Measurements from ENCODE around the gene LRTM2.

The LRTM2 gene

DNA sequence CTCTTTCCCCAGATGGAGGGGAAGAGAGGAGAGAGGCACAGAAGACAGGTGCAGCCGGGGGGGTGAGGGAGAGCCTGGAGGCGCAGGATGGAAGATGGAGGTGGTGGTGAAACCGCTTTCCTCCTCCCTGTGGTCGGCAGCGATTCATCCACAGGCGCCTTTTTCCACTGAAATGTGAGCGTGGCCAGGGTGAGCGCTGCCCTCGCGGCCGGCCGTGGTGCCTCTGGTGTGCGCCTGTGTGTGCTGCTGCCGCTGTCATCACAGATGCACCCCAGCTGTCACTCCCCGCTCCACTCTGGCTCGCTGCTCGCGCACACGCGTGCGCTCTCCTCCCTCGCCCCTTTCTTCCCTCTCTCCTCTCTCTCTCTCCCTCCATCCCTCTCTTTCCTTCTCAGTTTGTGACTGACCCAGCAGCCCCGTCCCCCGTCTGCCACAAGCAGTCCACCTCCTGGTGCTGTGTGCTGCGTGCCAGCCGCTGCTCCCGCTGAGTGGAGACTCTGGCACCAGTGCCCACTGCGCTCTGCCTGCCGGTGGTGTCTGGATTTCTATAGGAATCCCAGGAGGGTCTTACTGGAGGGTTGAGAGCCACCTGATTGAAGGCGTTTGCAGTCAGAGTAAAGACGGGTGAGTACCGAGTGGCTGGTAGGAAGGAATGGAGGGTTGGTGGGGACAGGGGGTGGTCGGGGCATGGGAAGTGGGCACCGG is at the start of gene LRTM2:
LRTM2 (plus strand) TSS at position 375 of the 705 bp plus-strand sequence. CDS start 7,584 bp downstream, outside the sequence.
- DNase-seq: no peak

DNA sequence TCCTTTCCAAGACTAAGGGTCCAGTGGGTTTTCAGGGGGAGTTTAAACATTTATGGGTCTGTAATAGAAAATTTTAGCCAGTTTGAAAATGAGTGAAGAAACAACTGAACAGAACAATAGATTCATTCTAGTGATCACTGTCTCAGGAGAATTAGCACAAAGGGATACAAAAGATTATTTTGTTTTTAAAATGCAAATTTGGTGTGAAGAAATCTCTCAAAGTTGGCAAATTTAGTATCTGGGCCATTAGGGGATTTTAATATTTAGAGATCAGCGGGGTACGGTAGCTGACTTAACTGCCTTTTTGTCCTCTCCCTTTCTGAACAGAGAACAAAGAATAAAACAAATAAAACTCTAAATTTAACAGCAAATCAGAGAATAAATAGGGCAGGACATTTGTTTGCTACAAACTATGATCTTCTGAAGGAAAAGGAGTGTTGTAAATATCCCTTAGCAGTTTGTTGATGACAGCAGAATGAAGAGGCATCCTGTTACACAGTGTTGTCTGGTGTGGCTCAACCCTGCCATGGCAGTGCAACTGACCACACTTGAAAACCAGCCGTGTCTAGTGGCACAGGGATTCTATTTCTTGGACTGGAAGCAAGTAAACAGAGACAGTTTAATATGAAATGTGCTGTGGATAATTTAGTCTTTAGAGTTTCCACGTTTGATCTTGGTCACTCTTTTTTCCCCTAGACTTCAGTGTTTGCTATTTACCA is 46.3 kb upstream of the LRTM2 start:
- no peak for DNase-seq

DNA sequence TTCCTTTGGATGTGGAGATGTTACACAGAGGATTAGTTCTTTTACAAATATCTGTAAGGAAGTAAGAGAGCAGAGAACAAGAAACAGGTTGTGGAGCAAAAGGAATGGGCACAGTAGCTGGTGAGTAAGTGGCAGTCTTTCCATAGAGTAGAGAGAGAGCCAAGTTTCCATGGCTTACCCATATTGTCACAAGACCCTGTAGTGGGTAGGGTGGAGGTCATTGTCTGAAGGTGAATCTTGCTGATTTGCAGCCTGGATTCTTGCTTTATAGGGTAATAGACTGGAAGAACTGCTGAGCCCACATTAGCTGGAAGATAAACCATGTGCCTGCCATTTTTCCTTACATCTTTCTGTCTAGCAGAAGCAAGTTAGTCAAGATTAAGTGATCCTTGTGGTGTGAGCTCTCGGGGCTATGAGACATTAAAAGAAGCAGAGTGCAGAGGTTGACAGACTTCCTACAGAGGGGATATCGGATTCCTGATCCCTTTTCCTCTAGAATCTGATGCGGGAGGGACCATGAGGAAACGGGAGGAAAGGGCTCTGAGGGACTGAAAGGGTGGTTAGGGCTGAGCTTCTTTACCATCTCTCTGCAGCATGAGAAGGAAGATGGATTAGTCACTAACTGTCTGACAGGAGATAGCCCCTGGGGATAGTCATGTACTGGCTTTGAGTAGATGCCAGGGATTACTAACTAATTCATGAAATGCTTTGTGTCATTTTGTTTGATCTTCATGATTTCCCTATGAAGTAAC is 44.0 kb upstream of the LRTM2 start:
- no peak for DNase-seq

DNA sequence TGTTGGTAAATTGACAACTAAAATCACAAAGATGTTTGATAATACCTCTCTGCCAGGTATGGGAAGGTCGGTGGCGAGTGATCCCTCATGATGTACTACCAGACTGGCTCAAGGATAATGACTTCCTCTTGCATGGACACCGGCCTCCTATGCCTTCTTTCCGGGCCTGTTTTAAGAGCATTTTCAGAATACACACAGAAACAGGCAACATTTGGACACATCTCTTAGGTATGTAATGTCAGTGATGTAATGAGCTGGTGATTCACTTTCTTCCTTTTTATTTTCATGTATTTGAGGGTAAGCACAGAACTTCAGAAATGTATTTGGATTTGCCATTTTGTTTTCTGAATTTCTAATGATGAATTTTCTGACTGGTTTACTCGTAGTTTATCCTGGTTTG is 42.6 kb upstream of the LRTM2 start:
- DNase-seq: no peak

DNA sequence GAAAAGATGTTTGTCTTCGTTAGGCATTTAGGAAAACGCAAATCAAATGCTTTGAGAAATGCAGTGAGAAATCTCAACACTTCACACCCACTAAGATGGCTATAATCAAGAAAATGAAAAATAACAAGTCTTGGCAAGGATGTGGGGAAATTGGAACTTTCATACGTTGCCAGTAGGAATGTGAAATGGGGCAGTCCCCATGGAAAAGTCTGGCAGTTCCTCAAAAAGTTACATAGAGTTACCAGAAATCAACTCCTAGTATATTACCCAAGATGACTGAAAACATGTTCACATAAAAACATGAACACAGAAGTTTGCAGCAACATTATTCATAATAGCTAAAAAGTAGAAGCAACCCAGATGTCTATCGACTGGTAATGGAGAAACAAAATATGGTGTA is 41.5 kb upstream of the LRTM2 start:
- no peak for DNase-seq

DNA sequence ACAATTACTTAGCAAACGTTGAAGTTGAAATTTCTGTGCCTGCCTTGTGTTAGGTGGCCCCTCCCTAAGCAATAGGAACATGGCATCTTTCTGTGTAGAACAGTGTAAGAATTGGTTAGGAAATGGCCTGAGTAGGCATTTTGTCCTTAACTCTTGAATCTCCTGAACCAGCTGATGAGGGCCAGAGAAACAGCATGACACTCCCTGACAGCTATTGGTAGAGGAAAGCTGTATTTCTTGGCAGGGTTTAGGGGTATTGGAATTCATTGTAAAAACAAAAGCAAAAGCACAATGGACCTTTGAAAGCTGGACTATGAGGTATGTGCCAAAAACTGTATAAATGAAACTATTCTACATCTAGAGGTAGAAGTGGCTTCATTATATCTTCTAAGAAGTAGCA is 40.6 kb upstream of the LRTM2 start:
- DNase-seq: no peak

DNA sequence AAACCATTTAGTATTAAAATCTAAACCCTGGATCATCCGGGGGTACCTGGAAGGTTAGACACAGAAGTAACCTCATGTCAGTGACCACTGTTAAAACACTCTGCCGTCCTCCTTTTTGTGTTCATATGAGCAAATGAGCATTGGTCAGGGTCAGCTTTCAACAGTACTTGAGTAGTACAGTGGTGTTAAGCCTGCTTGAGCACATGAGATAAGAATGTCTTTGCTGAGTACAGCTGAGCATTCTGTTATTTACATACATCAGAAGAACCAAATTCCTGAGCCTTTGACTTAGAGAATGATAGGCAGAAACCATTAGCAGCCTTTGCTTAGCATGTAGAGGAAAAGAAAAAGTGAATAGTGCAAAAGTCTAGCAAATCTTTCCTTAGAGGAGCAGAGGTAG is 38.6 kb upstream of the LRTM2 start:
- DNase-seq: no peak

DNA sequence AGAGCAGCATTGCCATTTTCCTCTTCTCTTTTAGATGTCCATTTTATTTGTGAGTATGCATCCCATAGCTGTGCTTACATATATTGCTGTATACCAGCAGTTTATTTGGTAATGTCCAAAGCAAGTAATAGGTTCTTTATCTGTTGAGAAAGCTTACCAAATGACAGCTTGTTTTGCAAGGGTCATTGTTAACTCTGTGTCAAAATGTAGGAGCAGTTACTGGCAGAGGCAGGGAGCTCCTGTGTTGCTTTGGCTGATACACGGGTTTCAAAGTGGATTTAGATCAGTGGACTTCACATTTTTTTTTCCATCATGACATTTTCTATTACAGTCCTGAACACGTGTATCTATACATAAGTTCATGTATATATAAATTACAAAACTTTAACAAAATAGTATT is 38.1 kb upstream of the LRTM2 start:
- DNase-seq: no peak

DNA sequence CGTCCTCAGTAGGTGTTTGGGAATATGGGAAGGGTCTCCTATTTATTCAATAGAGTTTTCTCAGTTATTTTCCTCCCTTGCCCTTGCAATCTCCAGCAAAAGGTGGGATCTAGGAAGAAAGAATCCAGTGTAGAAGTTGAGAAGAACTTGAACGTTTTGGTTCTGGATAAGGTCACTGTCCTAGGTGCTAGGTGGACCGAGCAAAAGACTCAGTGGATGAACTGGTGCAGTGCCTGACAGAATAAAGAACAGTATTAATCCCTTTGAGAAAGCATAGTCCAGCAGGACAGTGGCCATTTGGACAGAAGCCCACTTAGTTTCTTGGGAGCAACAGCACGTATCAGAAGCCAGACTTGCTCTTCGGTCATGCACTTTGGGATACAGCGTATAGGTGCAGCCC is 32.7 kb upstream of the LRTM2 start:
- no peak for DNase-seq

DNA sequence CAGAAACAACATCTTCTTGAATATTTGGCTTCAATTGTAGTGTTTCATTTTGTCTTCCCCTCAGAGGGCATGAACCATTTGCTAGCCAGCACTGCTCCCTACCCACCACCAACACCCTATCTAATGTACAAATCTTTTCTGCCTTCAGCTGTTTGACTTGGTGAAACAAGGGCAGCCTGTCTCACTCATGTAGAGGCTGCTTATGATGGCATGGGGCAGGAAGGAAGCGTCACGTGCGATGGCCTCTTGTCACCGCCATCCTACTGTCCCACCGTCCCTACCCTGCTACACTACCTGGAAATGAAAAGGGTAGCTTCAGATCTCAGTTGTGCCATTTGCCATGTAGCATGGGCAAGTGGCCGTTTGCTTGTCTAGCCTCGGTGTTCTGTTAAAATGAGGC is 29.9 kb upstream of the LRTM2 start:
- no peak for DNase-seq

DNA sequence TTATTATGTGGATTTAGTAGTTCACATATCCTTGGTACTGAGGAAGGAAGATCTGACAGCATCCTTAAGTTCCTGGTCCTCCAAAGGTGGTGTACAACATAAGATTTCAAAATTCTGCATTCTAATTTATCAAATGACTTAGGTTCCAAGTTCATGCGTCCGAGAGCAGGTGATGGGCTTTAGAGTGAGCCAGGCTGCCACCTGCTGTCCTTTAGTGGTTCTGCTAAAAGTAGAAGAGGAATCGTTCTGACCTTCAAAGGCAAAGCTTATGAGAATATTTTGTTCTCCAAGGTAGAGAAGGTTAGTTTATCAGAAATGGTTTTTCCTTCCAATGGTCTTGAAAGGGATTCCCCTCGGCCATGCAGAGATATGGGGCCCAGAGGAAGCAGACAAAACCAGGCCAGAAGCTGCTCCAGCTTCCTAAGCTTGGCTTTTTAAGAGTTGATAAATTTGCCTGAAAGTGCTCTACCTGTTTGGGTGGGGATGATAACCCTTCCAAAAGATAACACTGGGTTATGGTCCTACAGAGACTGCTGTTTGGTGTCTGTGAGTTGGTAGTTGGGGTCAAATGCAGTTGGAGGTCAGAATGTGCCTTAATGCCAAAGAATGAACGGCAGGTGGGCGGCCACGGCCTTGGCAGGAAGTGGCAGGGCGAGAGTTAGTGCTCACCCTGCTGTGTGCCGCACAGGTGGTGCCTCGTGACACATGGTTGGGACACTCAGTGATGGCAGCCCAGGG is 29.1 kb upstream of the LRTM2 start:
- no peak for DNase-seq

DNA sequence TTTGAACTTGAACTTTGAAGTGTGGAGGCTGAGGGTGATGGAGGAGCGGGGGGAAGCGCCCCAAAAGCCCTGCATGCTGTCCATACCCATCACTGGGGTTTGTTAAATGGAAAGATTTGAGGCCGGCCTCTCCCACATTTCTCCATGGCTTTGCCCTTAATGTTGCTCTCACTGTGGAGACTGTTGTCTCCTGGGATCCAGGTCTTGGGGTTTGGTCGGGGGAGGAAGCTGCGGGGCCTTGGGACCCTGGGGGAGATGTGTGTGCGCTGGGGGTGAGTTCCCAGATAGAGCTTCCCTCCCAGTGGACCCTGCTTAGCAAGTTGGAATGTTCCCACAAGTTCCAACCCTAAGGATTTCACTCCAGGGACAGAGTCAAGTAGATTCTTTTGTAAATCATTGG is 28.0 kb upstream of the LRTM2 start:
- DNase-seq: no peak

DNA sequence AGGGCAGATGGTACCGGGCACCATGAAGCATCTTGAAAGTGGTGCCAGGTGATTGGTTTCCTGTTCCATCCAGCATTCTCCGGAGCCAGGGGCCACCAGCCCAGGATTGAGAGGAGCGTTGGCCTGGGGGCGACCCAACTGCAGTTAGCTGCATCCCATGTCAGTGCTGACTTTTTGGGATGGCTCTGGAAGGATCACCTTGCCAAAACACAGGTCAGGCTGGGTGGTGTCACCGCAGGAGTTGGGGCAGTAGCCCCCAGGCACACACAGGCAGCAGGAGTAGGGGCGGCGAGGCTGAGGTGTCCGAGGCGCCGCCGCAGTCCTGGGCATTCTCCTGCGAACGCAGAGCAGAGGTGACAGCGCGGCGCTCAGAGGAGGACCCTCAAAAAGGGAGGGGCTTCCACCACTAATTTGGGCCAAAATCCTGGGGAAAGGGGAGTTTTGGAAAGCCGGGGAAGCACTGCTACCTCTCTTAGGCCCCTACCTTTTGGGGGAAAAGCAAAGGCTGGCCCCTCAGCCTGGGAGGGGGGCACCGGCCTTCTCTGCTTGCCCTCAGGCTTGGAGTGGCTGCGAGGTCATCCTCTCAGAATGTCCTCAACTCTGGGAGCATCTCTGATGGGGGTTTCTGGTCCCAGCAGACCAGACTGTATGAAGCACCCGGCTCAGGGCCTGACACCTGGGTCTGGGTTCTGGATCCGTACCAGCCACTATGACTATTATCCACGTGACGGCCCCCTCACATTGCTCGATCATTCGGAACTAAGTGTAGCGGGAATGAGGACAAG is 26.7 kb upstream of the LRTM2 start:
- DNase-seq: no peak

DNA sequence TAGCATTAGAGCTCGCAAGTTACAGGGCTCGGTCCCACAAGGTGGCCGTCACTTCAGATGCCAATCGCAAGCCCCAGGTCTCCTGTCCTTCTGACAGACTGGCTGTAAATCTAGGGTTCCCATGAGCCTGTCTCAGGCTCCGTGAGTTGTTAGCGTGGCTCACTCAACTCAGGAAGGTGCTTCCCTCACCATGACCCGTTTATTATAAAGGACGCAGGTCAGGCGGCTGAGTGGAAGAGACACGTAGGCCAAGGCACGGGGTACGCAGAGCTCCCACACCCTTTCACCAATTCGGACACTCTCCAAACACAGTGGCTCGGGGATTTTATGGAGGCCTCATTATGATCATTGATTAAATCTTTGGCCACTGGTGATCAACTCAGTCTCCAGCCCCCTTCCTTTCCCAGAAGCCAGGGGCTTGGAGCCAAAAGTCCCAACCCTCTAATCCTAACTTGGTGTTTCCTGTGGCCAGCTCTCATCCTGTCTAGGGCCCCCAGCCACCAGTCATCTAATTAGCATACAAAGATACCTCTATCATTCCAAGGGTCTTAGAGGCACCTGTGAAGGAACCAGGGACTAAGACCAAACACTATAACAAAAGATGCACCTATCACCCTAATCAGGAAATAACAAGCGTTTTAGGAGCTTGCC is 25.8 kb upstream of the LRTM2 start:
- no peak for DNase-seq

DNA sequence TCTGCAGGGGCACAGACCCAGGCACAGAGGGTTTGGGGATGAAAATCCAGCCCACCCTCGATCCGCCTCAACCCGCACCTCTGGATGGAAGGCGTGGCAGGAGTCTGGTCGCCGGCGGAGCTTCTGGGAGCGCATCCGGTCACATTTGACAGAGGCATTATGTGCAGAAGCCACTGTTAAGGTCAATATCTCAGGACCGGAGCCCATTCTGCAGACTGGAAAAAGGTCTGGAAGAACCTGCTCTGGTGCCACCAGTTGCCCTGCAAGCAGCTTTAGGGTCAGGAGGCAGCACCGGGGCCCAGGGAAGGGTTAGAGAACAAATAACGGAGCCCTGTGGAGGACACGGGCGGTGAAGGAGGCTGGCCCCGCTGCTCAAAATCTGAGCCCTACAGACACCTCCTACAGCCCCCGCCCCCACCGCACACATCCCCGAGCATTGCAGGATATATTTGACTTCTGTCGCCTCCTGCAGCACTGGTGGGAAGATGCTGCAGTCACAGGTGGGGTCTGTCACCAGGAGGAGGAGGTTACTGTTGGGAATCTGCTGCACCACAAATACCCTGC is 25.1 kb upstream of the LRTM2 start:
- no peak for DNase-seq

DNA sequence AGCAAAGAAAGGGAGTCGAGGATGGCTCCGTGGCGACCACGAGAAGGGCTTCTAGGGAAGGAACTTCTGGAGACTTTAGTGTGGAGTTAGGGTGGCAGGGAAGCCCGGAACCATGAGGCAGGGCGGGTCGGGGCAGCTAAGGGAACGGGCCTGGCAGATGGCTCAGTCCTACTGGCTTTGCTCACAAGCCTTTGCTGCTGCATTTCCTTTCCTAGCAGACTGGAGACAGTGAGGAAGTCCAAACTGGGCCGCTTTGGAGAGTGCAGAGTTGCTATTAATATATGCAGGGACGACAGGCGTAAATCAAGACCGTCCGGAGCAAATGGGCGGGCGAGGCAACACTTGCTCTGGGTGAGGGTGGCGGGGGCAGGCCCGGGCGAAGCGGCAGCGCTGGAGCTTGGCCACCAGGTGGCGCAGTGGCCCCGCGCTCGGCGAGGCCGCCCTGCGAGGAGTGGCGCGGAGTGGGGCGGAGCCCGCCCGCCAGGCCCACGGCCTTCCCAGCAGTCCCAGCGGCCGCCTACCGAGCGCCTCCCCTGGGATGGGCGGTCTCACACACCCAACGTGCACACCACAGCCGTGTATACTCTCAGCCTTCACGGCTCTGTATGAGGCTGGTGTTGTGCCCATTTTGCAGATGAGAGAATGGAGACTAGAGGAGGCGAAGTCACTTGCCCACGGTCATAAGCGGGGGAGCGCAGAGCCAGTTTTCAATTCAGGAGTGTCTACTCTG is 24.4 kb upstream of the LRTM2 start:
- DNase-seq: peak; percentile 50 to 62

DNA sequence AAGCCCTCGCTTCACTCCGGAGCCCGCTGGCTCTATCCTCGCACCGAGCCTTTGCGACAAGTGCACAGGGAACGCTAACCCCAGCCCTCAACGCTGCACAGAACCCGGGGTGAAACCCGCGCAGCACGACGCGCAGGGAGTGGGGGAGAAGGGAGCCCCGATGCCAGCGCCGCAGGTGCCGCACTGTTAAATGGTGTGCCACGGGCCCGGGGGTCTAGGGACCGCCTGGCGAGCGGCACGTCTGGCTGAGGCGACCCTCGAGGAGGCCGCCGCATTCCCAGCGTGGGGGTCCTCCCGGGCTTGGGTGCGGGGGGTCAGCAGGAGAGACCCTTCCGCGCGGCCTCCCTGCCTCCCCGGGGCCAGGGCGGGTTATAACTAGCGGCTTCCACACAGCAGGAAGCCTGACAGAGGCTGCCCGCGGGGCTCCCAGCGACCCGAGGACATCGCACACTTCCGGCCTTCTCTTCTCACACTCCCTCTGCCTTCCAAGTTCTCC is 23.8 kb upstream of the LRTM2 start:
- no peak for DNase-seq

DNA sequence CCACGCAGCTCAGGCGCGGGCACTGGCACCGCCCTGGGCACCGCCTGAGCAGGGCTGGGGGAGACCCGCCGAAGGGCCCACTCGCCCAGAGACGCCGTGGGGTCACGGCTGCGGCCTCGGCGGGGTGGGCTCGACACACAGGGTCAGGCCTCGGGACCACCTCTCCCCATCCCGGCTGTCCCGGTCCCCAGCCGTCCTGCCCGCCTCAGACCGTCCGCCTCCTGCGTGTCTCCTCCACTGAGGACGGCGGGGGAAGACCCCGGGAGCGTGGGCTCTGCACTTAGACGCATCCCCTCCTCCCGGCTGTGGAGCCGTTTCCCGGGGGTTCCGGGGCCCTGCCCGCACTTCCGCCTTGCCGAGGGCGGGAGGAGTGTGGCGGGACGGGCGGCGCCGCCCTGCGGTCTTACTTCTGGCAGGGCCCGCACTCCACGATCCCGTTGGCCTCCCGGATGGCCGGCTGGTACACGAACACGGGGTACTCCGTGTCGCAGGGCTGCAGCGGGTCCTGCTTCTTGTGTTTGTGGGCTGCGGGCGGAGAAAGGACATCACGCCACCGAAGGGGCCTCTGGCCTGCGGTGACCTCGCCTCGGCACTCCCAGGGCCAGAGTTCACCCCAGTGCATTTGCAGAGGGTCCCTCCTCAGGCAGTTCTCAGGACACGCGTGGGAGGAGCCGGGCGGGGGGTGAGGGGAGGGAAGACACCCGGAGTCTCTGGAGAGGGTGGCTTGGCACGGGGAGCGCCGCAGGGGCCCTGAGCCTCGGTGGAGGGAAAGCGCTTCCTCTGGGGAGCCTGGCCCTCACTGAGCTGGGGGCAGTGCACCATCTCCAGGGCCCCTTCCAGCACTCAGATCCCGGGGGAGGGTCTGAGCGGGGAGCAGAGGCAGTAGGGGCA is 23.1 kb upstream of the LRTM2 start:
- DNase-seq: no peak

DNA sequence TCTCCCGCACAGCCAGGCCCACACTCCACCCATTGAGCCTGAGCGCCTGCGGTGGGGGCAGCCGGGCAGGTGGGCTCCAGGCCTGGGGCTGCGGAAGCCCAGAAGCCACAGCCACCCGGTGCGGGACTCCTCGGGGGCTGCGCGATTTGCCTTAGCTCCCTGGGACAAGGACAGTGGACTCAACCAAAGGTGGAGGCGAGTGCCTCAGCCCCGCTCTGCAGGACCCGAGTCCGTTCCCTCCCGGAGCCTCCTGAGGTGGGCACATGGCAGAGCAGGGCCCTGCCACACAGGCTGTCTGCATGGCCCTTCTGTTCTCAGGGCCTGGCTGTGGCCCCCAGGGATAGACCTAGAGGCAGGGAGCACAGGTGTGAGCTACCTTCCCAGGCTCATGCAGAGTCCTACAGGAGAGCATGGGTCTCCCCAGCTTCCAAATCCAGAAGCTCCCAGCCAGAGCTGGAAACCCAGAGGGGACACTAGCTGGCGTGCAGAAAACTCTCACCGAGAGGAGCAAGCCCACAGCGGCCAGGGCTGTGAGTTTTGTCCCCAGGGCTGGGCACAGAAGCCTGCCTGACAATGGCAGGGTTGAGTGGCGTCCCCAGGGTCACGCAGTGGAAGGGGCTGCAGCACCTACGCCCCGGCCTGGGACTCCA is 22.2 kb upstream of the LRTM2 start:
- no peak for DNase-seq
